Subcutaneous adipose tissue (tissue), 4 donors: ENCODE data around the gene WFDC12. TPM values are rescaled to one million over a fixed set of nuclear protein-coding genes. Genes with fewer than 3 reads are reported as not detected.

ENCODE experiments used
- total RNA-seq, 4 donors: library from RNA; depleted of rRNA; stranded (reverse); fragments of >200 nt; gene quantifications; one replicate each; pipeline ENCODE4 v1.1.0, GENCODE V29; 2016
- TF ChIP-seq, protein P1 (sequence below): fragments of 450-650 bp; IDR thresholded peaks from one replicate; pipeline ENCODE4 v1.5.1; 2016; ENCODE audit warnings: low read depth, mild to moderate bottlenecking, control low read depth, antibody characterized with exemption, moderate library complexity

Gene WFDC12
- total RNA-seq, 4 donors from 2014 or later = not detected

DNA sequence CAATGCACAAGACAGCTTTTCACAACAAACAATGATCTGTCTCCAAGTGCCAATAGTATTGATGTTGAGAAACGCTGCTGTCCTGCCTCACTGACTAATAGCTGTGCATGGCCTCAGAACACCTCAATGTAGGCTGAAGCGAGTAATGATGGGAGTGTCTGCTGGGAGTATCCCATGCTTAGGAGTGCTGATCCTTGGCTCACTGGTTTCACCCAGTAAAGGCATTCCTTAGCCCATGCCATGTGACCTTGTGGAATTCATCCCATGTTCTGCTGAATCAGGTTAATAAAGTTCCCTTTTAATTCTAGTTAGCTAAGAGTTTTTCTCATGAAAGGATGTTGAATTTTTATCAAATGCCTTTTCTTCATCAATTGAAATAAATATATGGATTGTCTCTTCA is 3.8 kb upstream of the WFDC12 start:
- TF ChIP-seq, protein P1, sequence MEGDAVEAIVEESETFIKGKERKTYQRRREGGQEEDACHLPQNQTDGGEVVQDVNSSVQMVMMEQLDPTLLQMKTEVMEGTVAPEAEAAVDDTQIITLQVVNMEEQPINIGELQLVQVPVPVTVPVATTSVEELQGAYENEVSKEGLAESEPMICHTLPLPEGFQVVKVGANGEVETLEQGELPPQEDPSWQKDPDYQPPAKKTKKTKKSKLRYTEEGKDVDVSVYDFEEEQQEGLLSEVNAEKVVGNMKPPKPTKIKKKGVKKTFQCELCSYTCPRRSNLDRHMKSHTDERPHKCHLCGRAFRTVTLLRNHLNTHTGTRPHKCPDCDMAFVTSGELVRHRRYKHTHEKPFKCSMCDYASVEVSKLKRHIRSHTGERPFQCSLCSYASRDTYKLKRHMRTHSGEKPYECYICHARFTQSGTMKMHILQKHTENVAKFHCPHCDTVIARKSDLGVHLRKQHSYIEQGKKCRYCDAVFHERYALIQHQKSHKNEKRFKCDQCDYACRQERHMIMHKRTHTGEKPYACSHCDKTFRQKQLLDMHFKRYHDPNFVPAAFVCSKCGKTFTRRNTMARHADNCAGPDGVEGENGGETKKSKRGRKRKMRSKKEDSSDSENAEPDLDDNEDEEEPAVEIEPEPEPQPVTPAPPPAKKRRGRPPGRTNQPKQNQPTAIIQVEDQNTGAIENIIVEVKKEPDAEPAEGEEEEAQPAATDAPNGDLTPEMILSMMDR = no peak

DNA sequence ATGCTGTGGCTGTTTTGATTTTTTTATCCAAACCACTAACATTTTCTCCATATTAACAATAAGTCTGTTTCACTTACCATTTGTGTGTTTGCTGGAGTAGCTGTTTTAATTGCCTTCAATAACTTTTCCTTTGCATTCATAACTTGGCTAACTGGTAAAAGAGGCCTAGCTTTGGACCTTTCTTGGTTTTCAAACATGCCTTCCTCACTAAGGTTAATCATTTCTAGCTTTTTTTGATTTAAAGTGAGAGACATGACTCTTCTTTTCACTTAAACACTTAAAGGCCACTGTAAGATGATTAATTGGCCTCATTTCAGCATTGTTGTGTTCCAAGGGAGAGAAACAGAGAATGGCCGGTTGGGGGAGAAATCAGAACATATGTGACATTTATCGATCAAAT is 2.9 kb downstream of the WFDC12 start:
- TF ChIP-seq, protein P1 = no peak

DNA sequence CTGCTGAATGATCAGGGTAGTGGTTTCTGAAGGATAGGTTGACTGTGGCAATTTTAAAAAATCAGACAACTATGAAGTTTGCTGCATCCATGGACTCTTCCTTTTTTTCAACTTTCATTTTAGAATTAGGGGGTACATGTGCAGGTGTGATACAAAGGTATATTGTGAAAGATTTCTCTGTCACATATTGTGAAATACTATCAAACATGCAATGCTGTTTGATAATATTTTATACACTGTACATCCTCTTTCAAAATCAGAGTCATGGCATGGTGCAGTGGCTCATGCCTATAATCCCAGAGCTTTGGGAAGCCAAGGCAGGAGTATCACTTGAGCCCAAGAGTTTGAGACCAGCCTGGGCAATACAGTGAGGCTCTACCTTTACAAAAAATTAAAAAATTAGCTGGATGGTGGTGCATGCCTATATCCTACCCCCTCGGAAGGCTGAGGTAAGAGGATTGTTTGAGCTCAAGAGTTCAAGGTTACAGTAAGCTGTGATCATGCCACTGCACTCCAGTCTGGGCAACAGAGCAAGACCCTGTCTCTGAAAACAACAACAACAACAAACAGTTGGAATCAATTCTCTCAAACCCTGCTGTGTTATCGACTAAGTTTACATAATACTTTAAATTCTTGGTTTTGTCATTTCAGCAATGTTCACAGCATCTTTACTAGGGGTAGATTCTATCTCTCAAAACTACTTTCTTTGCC is 4.6 kb downstream of the WFDC12 start:
- TF ChIP-seq, protein P1 = no peak

DNA sequence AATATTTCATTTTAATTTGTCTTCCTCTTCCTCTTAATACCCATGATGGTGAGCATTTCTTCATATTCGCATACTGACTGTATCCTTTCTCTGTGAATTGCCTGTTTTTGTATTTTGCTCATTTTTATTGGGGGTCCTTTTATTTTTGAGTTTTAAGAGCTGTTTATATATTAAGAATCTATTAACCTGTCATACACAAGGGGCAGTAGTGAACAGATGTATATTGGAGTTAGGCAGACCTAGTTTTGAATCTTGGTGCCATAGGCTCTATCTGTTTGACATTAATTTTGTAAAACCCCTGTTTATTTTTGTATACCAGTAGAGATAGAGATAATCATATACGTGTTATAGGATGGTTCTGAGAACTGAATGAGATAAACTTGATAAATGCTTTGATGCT is 6.2 kb downstream of the WFDC12 start:
- TF ChIP-seq, protein P1 = no peak

DNA sequence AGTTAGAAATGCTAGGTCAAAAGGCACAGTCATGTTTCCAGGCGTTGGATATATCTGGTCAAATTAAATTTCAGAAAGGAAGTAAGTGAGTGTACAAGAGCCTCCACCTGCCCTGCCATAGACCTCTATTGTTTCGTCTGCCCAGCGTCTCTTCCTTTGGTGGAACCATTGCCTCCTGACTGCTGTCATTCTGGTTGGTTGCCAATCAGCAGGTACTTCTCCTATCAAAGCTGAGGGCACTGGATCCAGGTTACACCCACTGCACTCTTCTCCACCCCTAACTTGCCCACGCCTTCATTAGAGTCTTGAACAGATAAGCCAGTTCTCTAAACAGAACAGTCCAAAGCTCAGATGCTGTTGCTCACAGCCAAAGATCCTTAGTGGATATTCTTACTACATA is 6.7 kb downstream of the WFDC12 start:
- TF ChIP-seq, protein P1 = no peak

DNA sequence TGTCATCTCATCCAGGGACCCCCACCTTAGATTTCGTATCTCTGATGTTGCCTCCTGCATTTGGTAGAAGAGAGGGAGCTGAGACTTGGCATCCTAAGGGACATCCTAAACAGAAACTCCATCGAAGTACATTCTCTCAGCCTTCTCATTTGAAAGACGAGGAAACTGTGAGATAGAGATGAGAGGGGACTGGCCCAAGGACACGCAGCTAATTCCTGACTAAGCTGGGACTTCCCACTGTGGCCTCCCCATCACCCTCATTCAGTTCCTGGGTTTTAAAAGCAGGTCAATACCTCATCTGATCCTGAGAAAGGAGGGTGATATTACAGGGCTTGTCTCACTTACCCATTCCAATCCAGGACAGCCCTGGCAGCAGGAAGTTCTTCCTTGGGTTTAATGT is 8.4 kb downstream of the WFDC12 start:
- TF ChIP-seq, protein P1 = no peak

- TF ChIP-seq, protein P1 = no peak
These were observed 8.9 kb downstream of the WFDC12 start for GRCh38 chr20:45115386-45115774.
